ENCODE data around the gene RYR3. TPM values are rescaled to one million over a fixed set of nuclear protein-coding genes. Genes with fewer than 3 reads are reported as not detected.

Gene RYR3
- total RNA-seq, 2 experiments from 2014 or later: not detected

DNA sequence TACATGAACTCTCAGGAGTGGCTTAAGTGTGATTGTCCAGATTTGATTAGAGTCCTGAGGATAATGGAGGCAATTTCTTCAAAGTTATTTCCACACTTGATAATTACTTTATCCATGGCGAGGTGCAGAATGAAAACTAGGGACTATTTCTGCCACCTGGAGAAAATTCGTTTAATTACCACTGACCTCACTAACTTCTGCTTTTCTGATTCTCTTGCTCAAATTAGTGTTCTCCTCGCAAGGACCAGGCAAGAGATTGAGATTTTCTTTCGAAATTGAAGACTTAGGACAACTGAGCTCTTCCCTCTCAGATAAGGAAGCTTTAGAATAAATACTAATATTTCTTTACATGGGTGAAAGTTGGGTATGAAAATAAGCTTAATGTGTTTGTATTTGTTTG, 135.2 kb downstream of the RYR3 start:
- TF ChIP-seq, protein P1, sequence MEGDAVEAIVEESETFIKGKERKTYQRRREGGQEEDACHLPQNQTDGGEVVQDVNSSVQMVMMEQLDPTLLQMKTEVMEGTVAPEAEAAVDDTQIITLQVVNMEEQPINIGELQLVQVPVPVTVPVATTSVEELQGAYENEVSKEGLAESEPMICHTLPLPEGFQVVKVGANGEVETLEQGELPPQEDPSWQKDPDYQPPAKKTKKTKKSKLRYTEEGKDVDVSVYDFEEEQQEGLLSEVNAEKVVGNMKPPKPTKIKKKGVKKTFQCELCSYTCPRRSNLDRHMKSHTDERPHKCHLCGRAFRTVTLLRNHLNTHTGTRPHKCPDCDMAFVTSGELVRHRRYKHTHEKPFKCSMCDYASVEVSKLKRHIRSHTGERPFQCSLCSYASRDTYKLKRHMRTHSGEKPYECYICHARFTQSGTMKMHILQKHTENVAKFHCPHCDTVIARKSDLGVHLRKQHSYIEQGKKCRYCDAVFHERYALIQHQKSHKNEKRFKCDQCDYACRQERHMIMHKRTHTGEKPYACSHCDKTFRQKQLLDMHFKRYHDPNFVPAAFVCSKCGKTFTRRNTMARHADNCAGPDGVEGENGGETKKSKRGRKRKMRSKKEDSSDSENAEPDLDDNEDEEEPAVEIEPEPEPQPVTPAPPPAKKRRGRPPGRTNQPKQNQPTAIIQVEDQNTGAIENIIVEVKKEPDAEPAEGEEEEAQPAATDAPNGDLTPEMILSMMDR (IDR thresholded peaks at IDR 0.05): no peak
- Mint-ChIP-seq H3K36me3 (ENCODE audit: low read depth) (no peaks in the 10 kb centered on the region), H3K9me3 (no peaks in the 10 kb centered on the region), H3K4me3 (no peak overlapping the region), H3K27ac (no peak overlapping the region), H3K4me1 (ENCODE audit: low read depth) (no peaks in the 10 kb centered on the region), H3K27me3 (peaks cover 16% of the 10 kb centered on the region)
- POLR2A ChIA-PET: no interaction called here
- CTCF ChIA-PET: no interaction called here
- ATAC-seq (no peak), DNase-seq (no peak)
- intact Hi-C loops (cut with micrococcal nuclease): no loop called here

GRCh38 chr15:33448151-33448550, 137.4 kb downstream of the RYR3 start:
- Mint-ChIP-seq H3K4me3 (no peak overlapping the region), H3K4me1 (ENCODE audit: low read depth) (no peaks in the 10 kb centered on the region), H3K36me3 (ENCODE audit: low read depth) (no peaks in the 10 kb centered on the region), H3K27ac (no peak overlapping the region), H3K9me3 (no peaks in the 10 kb centered on the region), H3K27me3 (peaks cover 15% of the 10 kb centered on the region)
- CTCF ChIA-PET: no interaction called here
- TF ChIP-seq, protein P1 (IDR thresholded peaks at IDR 0.05): no peak
- ATAC-seq: no peak
- POLR2A ChIA-PET: no interaction called here
- intact Hi-C loops (cut with micrococcal nuclease): no loop called here
- DNase-seq: no peak

DNA sequence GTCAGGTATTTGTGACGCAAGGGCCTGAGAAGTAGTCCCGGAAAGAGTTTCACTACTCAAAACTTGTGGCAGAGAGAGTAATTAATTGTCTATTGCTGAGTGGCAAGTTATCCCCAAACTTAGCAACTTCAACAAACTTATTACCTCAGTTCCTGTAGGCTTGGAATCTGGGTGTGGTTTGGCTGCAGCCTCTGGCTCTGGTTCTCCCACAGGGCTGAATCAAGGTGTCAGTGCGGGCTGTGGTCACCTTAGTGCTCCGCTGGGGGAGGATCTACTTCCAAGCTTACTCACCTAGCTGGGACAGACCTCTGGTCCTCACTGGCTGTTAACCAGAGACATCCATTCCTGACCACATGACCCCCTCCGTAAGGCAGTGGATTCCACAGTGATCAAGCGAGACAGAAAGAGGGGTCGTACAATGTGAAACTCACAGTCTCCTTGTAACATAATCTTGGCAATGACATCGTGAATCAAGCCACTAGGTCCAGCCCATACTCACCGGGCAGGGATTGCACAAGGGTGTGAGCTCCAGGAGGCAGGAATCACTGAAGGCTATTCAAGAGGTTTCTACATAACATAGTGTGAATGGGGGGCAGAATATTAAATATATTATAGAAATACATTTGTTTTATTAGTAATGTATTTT, 138.3 kb downstream of the RYR3 start:
- Mint-ChIP-seq H3K27ac (no peak overlapping the region), H3K27me3 (peaks cover 15% of the 10 kb centered on the region), H3K36me3 (ENCODE audit: low read depth) (no peaks in the 10 kb centered on the region), H3K4me3 (no peak overlapping the region), H3K4me1 (ENCODE audit: low read depth) (no peaks in the 10 kb centered on the region), H3K9me3 (no peaks in the 10 kb centered on the region)
- ChIA-PET CTCF (no interaction called here), POLR2A (no interaction called here)
- DNase-seq (no peak), ATAC-seq (no peak)
- intact Hi-C loops (cut with micrococcal nuclease): no loop called here
- TF ChIP-seq, protein P1 (IDR thresholded peaks at IDR 0.05): no peak

- H3K36me3 Mint-ChIP-seq (ENCODE audit: low read depth): no peaks in the 10 kb centered on the region
- H3K27ac Mint-ChIP-seq: no peak overlapping the region
- DNase-seq: no peak
- CTCF ChIA-PET: no interaction called here
- ATAC-seq: no peak
- H3K4me3 Mint-ChIP-seq: no peak overlapping the region
- TF ChIP-seq, protein P1 (IDR thresholded peaks at IDR 0.05): no peak
- H3K27me3 Mint-ChIP-seq: peaks cover 12% of the 10 kb centered on the region
- intact Hi-C loops (cut with micrococcal nuclease): no loop called here
- no peaks in the 10 kb centered on the region for H3K4me1 Mint-ChIP-seq (ENCODE audit: low read depth)
- POLR2A ChIA-PET: no interaction called here
- no peaks in the 10 kb centered on the region for H3K9me3 Mint-ChIP-seq
Measured at GRCh38 chr15:33449810-33450209, 139.0 kb downstream of the RYR3 start.

- ATAC-seq (no peak), DNase-seq (no peak)
- intact Hi-C loops (cut with micrococcal nuclease): no loop called here
- no peaks in the 10 kb centered on the region for H3K36me3 Mint-ChIP-seq (ENCODE audit: low read depth)
- TF ChIP-seq, protein P1 (IDR thresholded peaks at IDR 0.05): no peak
- peaks cover 8% of the 10 kb centered on the region for H3K27me3 Mint-ChIP-seq
- CTCF ChIA-PET: no interaction called here
- no peaks in the 10 kb centered on the region for H3K9me3 Mint-ChIP-seq
- POLR2A ChIA-PET: no interaction called here
- no peak overlapping the region for H3K4me3 Mint-ChIP-seq
- H3K4me1 Mint-ChIP-seq (ENCODE audit: low read depth): no peaks in the 10 kb centered on the region
- H3K27ac Mint-ChIP-seq: no peak overlapping the region
Measured at GRCh38 chr15:33451385-33451784, 140.6 kb downstream of the RYR3 start.
